H1 (cell line): ENCODE results near the gene HERC3. TPM values are rescaled to one million over a fixed set of nuclear protein-coding genes. Genes with fewer than 3 reads are reported as not detected.

Source experiments
- CTBP2 ChIP-seq: IDR thresholded peaks from 2 replicates; pipeline ENCODE4 v1.7.0; 2011; ENCODE audit warnings: borderline replicate concordance, mild to moderate bottlenecking, moderate library complexity, mixed read lengths, low read length; ENCODE audit not compliant: insufficient read depth, insufficient read length
- JUND ChIP-seq: IDR thresholded peaks from 2 replicates; pipeline ENCODE4 v1.6.1; 2011; ENCODE audit warnings: mild to moderate bottlenecking, improper control_type of control experiment, low read length
- PHF8 ChIP-seq: fragments of 200-600 bp; sonication (generic); conservative IDR thresholded peaks from 2 replicates; pipeline ENCODE4 v1.7.1; 2012; ENCODE audit warnings: low read depth, mild to moderate bottlenecking, inconsistent platforms, low read length, moderate library complexity
- RFX5 ChIP-seq: IDR thresholded peaks from 2 replicates; pipeline ENCODE4 v1.6.1; 2011; ENCODE audit warnings: low read depth, low read length, improper control_type of control experiment, borderline replicate concordance
- SIN3A ChIP-seq, 2 experiments: IDR thresholded peaks in 1 of 2; conservative IDR thresholded peaks in 1 of 2; 2 replicates each; pipeline ENCODE4 v1.6.1; 2011 to 2012; ENCODE audit warnings: low read length in 2 of 2, improper control_type of control experiment in 1 of 2, low read depth in 1 of 2, mild to moderate bottlenecking in 1 of 2
- TEAD4 ChIP-seq: IDR thresholded peaks from 2 replicates; pipeline ENCODE4 v1.6.1; 2012; ENCODE audit warnings: low read depth, low read length, inconsistent platforms, mixed read lengths
- polyA plus RNA-seq, 7 experiments: library from polyadenylated mRNA; depleted of rRNA in 3 of 7; stranded (reverse) in 5 of 7; unstranded in 2 of 7; fragments of >200 nt in 5 of 7; fragments of 200-250 nt in 2 of 7; gene quantifications; 1 replicate in 5 of 7; 2 replicates in 1 of 7; 4 replicates in 1 of 7; pipeline versions ENCODE4 v1.2.1 to v1.2.3, GENCODE V29; 2011 to 2013; ENCODE audit warnings: missing spikeins in 2 of 7, mixed read lengths in 2 of 7
- total RNA-seq: library from RNA; stranded (reverse); fragmentation: NEBNext Ultra II Directional; extraction: Animal tissue kit (Norgen Biotek cat#: 25700); gene quantifications from 2 replicates; pipeline ENCODE4 v1.2.1, GENCODE V29; 2021

HERC3 gene
- total and polyA plus RNA-seq, 2 of the 8 experiments (the other 6 are each of a cell fraction or from before 2014, with no cell fraction given), result 1.4 to 5.7 TPM

- TF ChIP-seq TEAD4 (no peak), JUND (no peak), SIN3A (conservative IDR thresholded peaks at IDR 0.05 in 1 of 2, IDR thresholded peaks at IDR 0.05 in 1 of 2; ENCODE audit: low read depth in 1 of 2, low read length in 2 of 2) (no peak), RFX5 (no peak), PHF8 (no peak), CTBP2 (no peak)
These were observed 159.8 kb downstream of the HERC3 start (continued) for GRCh38 chr4:88752076-88752463.
